ENCODE measurements around the gene CCDC33. TPM values are rescaled to one million over a fixed set of nuclear protein-coding genes. Genes with fewer than 3 reads are reported as not detected.
"Not testable (repeated sequence)": the region's sequence is repeated elsewhere in the genome, so short reads cannot be mapped to it uniquely, and the experiment has no call there.

Gene CCDC33
- total and polyA plus RNA-seq, 2 experiments from 2014 or later: not detected

DNA sequence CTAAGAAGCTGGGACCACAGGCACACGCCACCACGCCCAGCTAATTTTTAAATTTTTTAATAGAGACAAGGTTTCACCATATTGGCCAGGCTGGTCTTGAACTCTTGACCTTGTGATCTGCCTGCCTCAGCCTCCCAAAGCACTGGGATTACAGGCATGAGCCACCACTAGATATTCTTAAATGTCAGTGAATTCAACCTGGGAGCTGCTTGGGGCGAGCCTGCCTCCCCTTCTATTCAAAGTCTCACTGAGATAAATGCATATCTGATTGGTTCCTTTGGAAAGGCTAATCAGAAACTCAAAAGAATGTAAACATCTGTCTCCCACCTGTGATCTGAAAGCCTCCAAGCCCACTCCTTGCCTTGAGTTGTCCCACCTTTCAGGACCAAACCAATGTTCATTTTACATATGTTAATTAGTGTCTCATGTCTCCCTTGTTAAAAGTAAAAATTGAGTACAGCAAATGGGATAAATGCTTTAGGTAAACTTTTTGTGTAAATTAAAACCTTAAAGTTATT, 116.3 kb downstream of the CCDC33 start:
- DNase-seq: no peak
- H2AFZ ChIP-seq: no peak overlapping the region
- H3K36me3 ChIP-seq (ENCODE audit: low read depth): no peaks in the 10 kb centered on the region
- H3K4me1 ChIP-seq (ENCODE audit: insufficient read depth): no peaks in the 10 kb centered on the region
- H3K79me2 ChIP-seq (ENCODE audit: insufficient read depth): no peaks in the 10 kb centered on the region
- no peak overlapping the region for H3K4me3 ChIP-seq
- in situ Hi-C loops (cut with MboI): no loop called here
- H3K27ac ChIP-seq: no peak overlapping the region
- no peak overlapping the region for H3K9ac ChIP-seq
- no peaks in the 10 kb centered on the region for H3F3A ChIP-seq (ENCODE audit: insufficient read depth)
- TF ChIP-seq EZH2phosphoT487 (IDR thresholded peaks at IDR 0.05; ENCODE audit: insufficient read depth, low read depth): no peak
- TF ChIP-seq EZH2 (IDR thresholded peaks at IDR 0.05; ENCODE audit: insufficient read depth, poor library complexity, severe bottlenecking): no peak
- H3K27me3 ChIP-seq (replicated peaks; ENCODE audit: insufficient read depth): peaks cover 7% of the 10 kb centered on the region; the same call in 1 of the 2 replicates
- no peaks in the 10 kb centered on the region for H4K20me1 ChIP-seq (ENCODE audit: insufficient read depth)
- H3K9me2 ChIP-seq (ENCODE audit: insufficient read depth): no peaks in the 10 kb centered on the region
- no peaks in the 10 kb centered on the region for H3K9me3 ChIP-seq (ENCODE audit: low read depth)
- WGBS, 2 experiments (ENCODE audit: low coverage in 1 of 2, low lambda C conversion rate in 2 of 2, missing lambda C conversion rate in 2 of 2): 51 to 52% methylated on average over 3 of the region's 3 CpGs
- no peak overlapping the region for H3K4me2 ChIP-seq (ENCODE audit: unreplicated experiment)

- H3K4me1 ChIP-seq (ENCODE audit: insufficient read depth); H3F3A ChIP-seq (ENCODE audit: insufficient read depth); H3K4me3 ChIP-seq; H3K79me2 ChIP-seq (ENCODE audit: insufficient read depth); H3K9me3 ChIP-seq (ENCODE audit: low read depth); in situ Hi-C loops (cut with MboI); H3K27me3 ChIP-seq (replicated peaks; ENCODE audit: insufficient read depth); H4K20me1 ChIP-seq (ENCODE audit: insufficient read depth); H3K36me3 ChIP-seq (ENCODE audit: low read depth); H2AFZ ChIP-seq; DNase-seq; H3K9me2 ChIP-seq (ENCODE audit: insufficient read depth); H3K27ac ChIP-seq; H3K4me2 ChIP-seq (ENCODE audit: unreplicated experiment); H3K9ac ChIP-seq: not testable (repeated sequence)
- 79 to 91% methylated on average over 2 of the region's 2 CpGs for WGBS, 2 experiments (ENCODE audit: low coverage in 1 of 2, low lambda C conversion rate in 2 of 2, missing lambda C conversion rate in 2 of 2)
These were observed 117.9 kb downstream of the CCDC33 start for GRCh38 chr15:74353992-74354391.

GRCh38 chr15:74356050-74356449, 119.9 kb downstream of the CCDC33 start:
- H3K36me3 ChIP-seq (ENCODE audit: low read depth); in situ Hi-C loops (cut with MboI); H3K4me3 ChIP-seq; H3K27ac ChIP-seq; H4K20me1 ChIP-seq (ENCODE audit: insufficient read depth); H3F3A ChIP-seq (ENCODE audit: insufficient read depth); DNase-seq; H3K4me2 ChIP-seq (ENCODE audit: unreplicated experiment); H3K27me3 ChIP-seq (replicated peaks; ENCODE audit: insufficient read depth); H2AFZ ChIP-seq; H3K9me3 ChIP-seq (ENCODE audit: low read depth); H3K79me2 ChIP-seq (ENCODE audit: insufficient read depth); H3K4me1 ChIP-seq (ENCODE audit: insufficient read depth); H3K9ac ChIP-seq; H3K9me2 ChIP-seq (ENCODE audit: insufficient read depth): not testable (repeated sequence)
- WGBS, 2 experiments (ENCODE audit: low coverage in 1 of 2, low lambda C conversion rate in 2 of 2, missing lambda C conversion rate in 2 of 2): 70 to 72% methylated on average over 6 of the region's 6 CpGs

DNA sequence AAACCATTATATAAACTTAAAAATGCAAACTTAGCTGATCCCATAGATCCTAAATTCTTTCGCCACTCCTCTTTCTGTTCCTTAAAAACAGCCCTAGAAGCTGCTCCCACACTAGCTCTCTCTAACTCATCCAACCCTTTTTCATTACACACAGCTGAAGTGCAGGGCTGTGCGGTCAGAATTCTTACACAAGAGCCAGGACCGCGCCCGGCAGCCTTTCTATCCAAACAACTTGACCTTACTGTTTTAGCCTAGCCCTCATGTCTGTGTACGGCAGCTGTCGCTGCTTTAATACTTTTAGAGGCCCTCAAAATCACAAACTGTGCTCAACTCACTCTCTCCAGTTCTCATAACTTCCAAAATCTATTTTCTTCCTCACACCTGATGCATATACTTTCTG, 121.4 kb downstream of the CCDC33 start:
- H3F3A ChIP-seq (ENCODE audit: insufficient read depth); H3K27me3 ChIP-seq (replicated peaks; ENCODE audit: insufficient read depth); H3K27ac ChIP-seq; H4K20me1 ChIP-seq (ENCODE audit: insufficient read depth); H2AFZ ChIP-seq; H3K4me3 ChIP-seq; H3K79me2 ChIP-seq (ENCODE audit: insufficient read depth); H3K9ac ChIP-seq; H3K4me2 ChIP-seq (ENCODE audit: unreplicated experiment); H3K9me3 ChIP-seq (ENCODE audit: low read depth); H3K9me2 ChIP-seq (ENCODE audit: insufficient read depth); DNase-seq; in situ Hi-C loops (cut with MboI); H3K4me1 ChIP-seq (ENCODE audit: insufficient read depth); H3K36me3 ChIP-seq (ENCODE audit: low read depth): not testable (repeated sequence)
- 85 to 91% methylated on average over 7 of the region's 7 CpGs for WGBS, 2 experiments (ENCODE audit: low coverage in 1 of 2, low lambda C conversion rate in 2 of 2, missing lambda C conversion rate in 2 of 2)

- H3K9me2 ChIP-seq (ENCODE audit: insufficient read depth); H3K36me3 ChIP-seq (ENCODE audit: low read depth); H3K27ac ChIP-seq; H4K20me1 ChIP-seq (ENCODE audit: insufficient read depth); H3K4me3 ChIP-seq; H3F3A ChIP-seq (ENCODE audit: insufficient read depth); H3K9me3 ChIP-seq (ENCODE audit: low read depth); H3K4me1 ChIP-seq (ENCODE audit: insufficient read depth); H3K27me3 ChIP-seq (replicated peaks; ENCODE audit: insufficient read depth); H3K79me2 ChIP-seq (ENCODE audit: insufficient read depth); in situ Hi-C loops (cut with MboI); H3K9ac ChIP-seq; H3K4me2 ChIP-seq (ENCODE audit: unreplicated experiment); H2AFZ ChIP-seq; DNase-seq: not testable (repeated sequence)
- whole genome bisulfite sequencing, 2 experiments (ENCODE audit: low coverage in 1 of 2, low lambda C conversion rate in 2 of 2, missing lambda C conversion rate in 2 of 2): 70 to 72% methylated on average over 6 of the region's 6 CpGs
These were observed 123.2 kb downstream of the CCDC33 start for GRCh38 chr15:74359376-74359775.

DNA sequence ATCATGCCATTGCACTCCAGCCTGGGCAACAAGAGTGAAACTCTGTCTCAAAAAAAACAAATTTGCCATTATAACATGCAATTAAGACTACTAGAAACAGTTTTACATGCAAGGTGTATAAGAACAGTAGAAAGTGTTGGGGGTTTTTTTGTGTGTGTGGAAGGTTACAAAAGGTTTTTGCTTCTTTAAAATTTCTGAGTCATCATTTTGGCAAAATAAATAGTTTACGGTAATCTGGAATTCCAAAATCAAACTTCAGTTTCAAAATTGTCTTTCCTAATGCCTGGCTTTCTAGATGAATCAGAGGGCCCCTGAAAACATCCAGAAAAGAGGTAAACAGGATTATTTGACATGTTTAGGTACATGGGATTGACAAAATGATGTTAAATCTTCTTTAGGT, 124.7 kb downstream of the CCDC33 start:
- H3K9me3 ChIP-seq (ENCODE audit: low read depth); in situ Hi-C loops (cut with MboI): not testable (repeated sequence)
- 7 to 8% methylated on average over 1 of the region's 1 CpG for WGBS, 2 experiments (ENCODE audit: low coverage in 1 of 2, low lambda C conversion rate in 2 of 2, missing lambda C conversion rate in 2 of 2)

More for the DNA sequence above, 124.7 kb downstream of the CCDC33 start:
- H3K4me1 ChIP-seq (ENCODE audit: insufficient read depth); H3K9me2 ChIP-seq (ENCODE audit: insufficient read depth); H3K36me3 ChIP-seq (ENCODE audit: low read depth); H3K4me2 ChIP-seq (ENCODE audit: unreplicated experiment); H3K27ac ChIP-seq; H3K27me3 ChIP-seq (replicated peaks; ENCODE audit: insufficient read depth); H3F3A ChIP-seq (ENCODE audit: insufficient read depth); H4K20me1 ChIP-seq (ENCODE audit: insufficient read depth); H2AFZ ChIP-seq; H3K9ac ChIP-seq; H3K79me2 ChIP-seq (ENCODE audit: insufficient read depth); H3K4me3 ChIP-seq: not testable (repeated sequence)
- DNase-seq: peak; percentile 31
